Adrenal gland (tissue), 5 donors: ENCODE measurements around the gene EGLN1.
"Not testable (repeated sequence)": the region's sequence is repeated elsewhere in the genome, so short reads cannot be mapped to it uniquely, and the experiment has no call there.

Source experiments
- CTCF ChIP-seq, 6 experiments: fragments of 450-650 bp in 4 of 6; fragments of 200-600 bp in 2 of 6; sonication (generic) in 1 of 6; IDR thresholded peaks; 1 replicate in 5 of 6; 2 replicates in 1 of 6; pipeline versions ENCODE4 v1.5.1 to v1.8.0; 2016 to 2021; ENCODE audit warnings: antibody characterized with exemption in 6 of 6, mild to moderate bottlenecking in 2 of 6, moderate library complexity in 1 of 6
- POLR2A ChIP-seq, 2 donors: fragments of 450-650 bp; IDR thresholded peaks; one replicate each; pipeline ENCODE4 v1.6.1; 2017; ENCODE audit warnings: antibody characterized with exemption in 2 of 2, mild to moderate bottlenecking in 2 of 2, moderate library complexity in 1 of 2
- donor health status: DM: no; HTN: no; CAD: no.

- not testable (repeated sequence) for TF ChIP-seq POLR2A, CTCF (IDR thresholded peaks at IDR 0.05)
Observed at GRCh38 chr1:231430678-231431352, 8.7 kb upstream of the EGLN1 start.
